Stimulated activated CD8-positive, alpha-beta memory T cell treated with anti-CD3 and anti-CD28 coated beads, Interleukin-15, amount 100 ng/mL, for 1 hour (primary cell): ENCODE measurements around the gene FAM193A.
"Not testable (repeated sequence)": the region's sequence is repeated elsewhere in the genome, so short reads cannot be mapped to it uniquely, and the experiment has no call there.

Source experiments
- DNase-seq: peaks from one replicate; pipeline ENCODE4 v3.0.0-alpha.2; 2020; ENCODE audit warnings: low read depth

Gene FAM193A

DNA sequence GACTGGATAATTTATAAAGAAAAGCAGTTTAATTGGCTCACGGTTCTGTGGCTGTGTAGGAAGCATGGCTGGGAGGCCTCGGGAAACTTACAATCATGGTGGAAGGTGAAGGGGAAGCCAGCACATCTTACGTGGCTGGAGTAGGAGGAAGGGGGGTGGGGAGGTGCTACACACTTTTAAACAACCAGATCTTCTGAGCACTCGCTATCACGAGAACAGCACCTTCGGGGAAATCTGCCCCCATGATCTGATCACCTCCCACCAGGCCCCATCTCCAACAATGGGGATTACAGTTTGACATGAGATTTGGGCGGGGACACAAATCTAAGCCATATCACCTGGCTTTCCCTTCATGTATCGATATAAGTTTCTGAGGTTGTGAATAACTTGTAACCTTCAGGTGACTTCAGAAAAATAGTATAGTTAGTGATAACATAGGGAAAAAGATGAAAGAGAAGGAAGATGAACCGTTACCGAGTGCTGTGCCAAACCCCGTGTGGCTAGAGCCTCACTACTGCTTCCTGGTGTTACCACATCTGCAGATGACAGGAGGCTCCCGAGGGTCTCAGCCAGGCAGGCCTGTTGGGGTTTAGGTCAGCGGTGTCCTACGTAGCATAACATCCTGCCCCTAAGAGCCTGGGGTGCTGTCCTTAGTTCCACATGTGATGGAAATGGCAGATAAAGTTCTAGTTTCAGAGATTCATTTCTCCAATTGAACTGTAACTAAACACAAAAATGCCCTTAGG, 116.1 kb downstream of the FAM193A start:
- no peak for DNase-seq

DNA sequence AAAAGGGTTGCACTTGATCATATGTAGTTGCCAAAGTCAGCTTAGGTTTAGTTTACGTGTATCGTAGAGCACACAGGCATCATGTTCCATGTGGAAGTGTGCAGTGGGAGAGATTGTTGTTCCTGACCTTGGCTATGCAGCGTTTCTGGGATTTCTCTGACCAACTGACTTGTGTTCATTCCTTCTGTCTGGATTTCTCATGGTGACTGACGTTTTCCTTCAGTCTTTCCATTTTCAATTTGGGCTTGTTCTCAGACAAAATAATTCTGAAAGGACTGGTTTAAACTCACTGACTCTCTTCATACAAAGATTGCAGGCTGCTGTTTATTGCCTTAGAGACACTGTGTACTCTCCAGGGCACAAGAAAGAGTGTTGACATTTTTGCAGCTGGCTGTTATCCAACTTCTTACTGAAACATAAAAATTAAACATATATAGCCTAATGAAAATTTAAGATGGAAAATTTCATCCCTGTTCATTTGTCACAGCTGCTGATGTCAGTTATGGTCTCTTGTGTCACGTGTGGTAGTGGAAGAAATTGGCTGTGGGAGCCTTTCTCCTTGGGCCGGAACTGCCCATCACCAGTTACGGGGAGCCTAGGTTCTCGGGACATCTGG, 124.3 kb downstream of the FAM193A start:
- DNase-seq, result no peak

DNA sequence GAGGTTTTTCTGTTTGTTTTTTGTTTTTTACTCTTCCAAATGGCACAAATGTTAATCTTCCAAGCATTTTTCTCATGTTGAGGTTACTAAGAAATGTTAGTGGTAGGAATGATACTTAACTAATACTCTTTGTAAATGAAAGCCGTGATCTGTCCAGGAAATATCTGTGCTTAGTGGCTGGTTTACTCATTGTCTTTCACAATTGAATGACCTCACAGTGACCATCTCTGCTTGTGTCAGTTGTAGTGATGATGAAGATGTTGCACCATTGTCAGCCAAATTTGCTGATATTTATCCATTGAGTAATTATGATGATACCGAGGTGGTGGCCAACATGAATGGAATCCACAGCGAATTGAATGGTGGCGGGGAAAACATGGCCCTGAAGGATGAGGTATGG, 126.2 kb downstream of the FAM193A start:
- no peak for DNase-seq

DNA sequence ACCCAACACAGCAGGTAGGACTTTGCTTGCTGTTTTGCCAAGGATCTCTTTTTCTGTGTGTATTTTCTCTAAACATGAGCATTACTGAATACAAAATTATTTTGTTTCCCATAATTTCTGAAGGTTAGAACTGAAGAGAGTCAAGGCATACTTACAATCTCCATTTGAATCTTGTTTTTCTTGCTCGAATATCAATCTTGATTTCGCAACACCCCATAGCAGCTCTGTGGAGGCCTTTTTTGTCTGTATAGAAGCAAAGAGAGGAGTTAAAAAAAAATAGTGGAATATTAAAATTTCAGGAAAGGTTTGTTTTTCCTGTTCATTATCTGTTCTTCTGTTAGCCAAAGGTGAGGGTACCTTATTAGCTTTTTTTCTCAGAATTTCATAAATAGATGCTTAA, 126.8 kb downstream of the FAM193A start:
- DNase-seq, result no peak

DNA sequence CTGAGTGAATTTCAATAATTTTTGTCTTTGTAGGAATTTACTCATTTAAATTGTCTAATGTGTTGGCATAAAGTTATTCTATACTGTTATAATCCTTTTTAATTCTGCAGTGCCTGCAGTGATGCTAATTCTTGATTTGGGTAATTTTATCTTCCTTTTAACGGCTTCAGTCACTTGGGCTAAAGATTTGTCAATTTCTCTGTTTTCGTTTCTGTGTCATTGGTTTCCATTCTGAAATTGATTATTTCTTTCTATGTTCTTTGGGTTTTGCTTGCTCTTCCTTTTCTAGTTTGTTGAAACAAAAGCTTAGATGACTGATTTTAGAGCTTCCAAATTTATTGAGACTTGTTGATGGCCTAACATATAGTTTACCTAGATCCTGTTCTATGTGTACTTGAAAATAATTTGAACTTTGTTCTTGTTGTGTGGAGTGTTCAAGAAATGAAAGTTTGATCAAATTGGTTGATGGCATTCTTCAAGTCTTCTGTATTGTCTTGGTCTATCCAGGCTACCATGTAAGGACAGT, 130.3 kb downstream of the FAM193A start:
- DNase-seq, result no peak

DNA sequence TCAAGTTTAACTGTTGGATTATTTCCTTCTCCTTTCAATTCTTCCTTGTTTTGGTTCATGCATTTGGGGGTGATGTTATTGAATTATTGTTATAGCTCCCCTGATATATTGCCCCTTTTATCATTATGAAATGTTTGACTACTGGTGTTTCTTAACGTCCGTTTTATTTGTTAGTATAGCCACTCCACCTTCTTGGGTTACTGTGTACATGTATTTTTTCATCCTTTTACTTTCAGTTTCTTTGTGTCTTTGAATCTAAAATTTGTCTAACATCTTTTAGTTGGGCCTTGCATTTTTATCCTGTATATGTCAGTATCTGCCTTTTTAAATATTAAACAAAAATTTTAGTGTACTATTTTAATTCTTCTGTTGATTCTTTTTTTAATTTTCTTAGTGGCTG, 131.0 kb downstream of the FAM193A start:
- DNase-seq, result no peak

DNA sequence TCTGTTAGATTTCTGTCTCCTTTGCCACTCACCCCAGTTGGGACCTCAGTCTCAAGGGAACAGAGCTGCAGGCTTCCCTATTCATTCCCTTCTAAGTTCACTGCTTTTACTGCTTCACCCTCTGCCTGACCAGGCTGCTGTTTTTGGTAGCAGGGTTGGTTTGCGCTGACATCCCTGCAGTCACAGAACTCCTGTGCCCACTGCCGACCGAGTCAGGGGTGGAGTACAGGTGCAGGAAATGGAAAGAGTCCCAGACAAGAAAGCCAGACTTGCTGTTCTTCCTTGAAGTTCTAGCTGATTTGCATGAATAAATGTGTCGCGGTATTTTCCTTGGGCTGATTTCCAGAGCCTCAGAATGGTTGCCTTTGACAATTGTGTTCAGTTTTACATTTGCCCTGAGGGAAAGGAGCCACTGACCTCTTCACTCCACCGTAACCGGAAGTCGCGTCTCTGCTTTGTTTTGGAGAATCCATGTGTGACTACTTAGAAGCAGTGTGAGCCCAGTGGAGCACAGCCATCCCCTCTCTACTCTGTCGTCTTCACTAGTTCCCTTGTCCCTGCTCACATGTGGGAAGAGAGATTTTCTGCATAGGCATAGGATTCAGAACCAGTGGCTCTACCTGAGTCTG, 134.9 kb downstream of the FAM193A start:
- DNase-seq, result no peak

DNA sequence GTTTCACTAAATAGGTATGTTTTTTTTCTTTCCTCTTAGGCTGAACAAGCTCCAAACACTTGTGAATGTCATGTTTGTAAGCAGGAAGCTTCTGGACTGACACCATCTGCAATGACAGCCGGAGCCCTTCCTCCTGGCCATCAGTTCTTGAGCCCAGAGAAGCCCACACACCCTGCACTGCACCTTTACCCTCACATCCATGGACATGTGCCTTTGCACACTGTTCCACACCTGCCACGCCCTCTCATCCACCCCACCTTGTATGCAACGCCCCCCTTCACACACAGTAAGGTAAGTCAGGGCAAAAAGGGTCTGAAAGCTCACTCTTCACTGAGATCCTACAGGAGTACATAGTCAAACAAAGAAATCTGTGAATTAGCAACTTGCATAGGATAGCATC, 135.6 kb downstream of the FAM193A start:
- no peak for DNase-seq

DNA sequence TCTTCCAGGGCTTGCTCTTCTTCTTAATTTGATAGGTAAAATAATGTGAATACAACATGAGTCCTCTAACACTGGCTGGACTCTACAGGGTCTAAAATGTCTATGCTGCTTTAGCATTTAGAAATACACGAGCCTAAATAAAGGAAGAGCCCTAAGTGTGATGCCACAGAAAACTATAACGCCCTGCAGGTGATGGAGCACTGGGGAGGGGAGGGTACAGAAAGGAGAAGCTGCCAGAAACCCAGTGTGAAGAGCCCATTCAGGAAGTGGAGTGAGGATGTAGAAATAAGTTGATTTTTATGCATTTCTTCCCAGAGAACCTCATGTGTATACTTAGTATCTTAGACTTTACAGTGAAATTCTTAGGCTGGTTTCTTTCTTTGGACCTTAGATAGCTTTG, 136.3 kb downstream of the FAM193A start:
- DNase-seq, result no peak

DNA sequence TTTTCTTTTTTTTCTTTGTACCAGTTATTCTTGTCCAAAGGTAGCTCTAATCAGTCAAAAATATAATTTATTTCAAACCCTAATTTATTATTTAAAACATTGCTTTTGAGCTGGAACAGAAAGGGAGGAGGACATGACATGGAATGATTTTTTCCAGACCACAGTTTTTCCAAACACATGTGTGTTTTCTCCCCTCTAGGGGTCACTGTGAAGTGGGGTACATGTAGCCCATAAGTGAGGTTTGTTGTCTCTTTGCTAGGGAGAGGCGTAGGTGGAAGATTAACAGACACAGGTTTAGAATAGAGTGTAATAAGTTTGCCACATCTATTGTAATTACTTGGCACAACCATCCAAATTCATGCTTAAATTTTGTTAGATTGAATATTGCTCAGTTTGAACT, 136.7 kb downstream of the FAM193A start:
- DNase-seq, result no peak

DNA sequence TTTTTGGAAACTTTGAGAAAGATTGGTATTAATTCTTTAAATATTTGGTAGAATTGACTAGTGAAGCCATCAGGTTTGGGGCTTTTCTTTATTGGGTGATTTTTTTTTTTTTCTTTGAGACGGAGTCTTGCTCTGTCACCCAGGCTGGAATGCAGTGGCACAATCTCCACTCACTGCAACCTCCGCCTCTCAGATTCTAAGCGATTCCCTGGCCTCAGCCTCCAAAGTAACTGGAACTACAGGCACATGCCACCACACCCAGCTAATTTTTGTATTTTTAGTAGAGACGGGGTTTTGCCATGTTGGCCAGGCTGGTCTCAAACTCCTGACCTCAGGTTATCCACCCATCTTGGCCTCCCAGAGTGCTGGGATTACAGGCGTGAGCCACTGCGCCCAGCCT, 143.3 kb downstream of the FAM193A start:
- not testable (repeated sequence) for DNase-seq

DNA sequence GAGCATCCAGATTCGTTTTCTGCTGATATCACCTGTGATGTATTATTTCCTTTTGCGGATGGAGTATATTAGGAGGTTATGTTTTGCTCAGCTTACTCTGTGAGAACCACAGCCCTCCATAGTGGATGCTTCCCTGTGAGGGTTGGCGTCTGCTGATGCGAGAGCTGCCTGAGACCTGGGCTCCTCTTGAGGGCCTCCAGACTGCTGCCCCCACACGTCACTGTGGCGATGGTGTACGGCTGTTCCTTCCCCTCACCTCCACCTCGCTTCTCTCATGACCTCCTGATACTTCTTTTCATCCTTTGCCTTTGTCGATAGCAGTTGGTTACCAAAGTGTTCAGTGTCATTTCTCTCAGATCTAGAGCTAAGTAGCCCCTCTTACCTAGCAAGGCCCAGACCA, 148.0 kb downstream of the FAM193A start:
- DNase-seq, result no peak

DNA sequence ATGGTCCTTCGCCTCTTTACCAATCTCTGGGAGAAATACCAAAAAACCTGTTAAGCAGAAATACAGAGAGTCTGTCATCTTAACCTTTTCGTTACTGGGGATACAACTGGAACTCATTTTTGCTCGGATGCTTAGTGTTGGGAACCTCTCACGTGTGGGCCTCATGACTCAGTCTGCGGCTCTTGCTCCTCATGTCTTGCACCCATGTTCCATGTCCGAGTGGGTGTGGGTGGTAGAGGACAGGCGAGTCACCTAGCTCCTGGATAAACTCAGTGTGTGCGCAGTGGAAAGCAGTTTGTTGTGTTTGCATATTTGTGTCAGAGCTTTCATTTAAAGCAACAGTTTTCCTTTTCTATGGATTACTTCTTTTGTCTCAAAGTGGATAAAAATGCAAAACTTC, 149.1 kb downstream of the FAM193A start:
- DNase-seq, result no peak

DNA sequence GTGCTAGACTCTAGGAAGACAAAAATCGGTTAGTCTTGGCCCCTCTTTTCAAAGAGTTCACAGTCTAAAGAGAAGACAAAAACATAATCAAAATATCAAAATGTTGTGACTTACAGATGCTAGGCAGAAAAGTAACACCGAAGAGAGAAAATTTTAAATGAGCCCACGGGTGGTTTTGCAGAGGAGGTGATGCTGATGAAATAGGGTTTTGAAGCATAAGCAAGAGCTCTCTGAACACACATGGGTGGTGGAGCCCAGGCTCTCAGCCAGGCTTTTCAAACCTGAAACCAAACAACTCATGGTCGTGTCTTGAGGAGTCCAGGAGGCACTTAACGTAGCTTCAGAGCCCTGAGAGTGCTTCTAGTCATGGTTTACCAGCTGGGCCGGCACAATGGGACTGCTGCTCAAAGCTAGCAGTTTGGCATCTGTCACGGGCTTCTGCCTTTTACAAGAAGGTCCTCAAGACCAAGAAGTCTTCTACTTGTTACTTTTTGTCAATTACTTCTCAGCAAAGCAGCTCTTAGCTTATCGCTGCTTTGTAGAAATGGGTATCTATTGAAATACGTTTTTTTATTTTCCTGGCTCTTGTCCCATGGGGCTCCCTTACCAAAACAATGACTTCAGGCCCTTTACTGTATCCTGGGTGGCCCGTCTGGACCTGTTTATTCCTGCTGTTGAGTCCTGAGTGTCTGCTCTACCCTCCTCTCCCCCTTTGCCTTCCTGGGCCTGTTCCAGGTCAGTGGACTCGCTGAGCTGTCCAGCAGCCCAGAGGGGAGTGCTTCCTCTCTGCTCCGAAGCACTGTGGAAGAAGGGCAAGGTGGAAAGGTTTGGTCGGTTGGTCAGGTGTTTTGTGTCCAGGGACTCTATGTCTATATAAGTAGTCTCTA, 150.2 kb downstream of the FAM193A start:
- no peak for DNase-seq

DNA sequence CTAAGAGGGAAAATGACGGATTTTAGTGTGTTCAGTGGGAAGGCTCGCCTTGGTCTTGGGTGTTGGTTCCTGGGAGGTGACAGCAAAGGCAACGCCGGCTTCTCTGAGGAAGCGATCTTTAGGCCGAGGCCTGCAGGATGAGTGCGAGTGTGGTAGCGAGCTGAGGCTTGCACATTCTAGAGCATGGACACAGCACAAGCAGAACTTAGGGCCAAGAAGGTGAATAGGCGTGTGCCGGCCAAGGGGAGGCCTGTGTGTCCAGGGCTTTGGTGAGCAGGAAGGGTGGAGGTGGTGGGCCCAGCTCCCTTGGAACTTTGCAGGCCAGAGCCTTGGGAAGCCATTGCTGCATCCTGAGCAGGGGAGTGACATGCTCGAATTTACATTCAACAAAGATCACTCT, 151.8 kb downstream of the FAM193A start:
- DNase-seq, result no peak

DNA sequence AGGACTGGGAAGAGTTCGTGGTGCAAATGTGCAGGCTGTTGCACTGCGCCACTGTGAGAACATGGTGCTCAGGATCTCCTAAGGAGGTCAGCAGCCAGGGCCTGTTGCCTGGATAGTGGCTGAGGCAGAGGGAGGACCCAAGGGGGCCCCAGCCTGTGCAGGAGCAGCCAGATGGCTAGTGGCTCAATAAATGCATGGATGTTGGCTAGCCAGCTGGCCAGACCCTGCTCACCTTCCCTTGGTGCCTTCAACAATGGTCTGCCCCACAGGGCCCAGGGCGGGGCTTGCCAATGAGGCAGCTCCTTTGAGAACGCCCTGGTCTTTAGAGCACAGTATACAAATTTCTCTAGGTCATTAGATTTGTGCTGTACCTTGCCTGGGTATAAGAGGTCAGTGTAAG, 152.2 kb downstream of the FAM193A start:
- DNase-seq, result no peak

DNA sequence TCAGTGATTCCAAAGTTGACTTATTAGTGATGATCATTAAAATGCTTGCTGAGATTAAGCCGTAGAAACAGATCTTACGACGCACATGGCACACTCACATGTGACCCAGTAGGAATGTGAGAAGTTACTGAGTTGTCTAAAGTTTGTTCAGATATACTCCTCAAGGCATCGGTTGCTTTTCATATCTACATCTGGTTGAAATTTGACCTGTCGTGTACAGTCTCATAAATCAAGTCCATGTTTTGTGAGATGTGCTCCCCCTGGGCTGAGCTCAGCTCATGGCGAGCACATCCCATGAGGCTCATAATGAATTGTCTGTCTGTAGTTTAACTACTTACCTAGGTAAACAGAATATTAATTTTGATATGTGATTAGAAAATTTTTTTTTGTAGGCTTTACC, 152.7 kb downstream of the FAM193A start:
- no peak for DNase-seq

DNA sequence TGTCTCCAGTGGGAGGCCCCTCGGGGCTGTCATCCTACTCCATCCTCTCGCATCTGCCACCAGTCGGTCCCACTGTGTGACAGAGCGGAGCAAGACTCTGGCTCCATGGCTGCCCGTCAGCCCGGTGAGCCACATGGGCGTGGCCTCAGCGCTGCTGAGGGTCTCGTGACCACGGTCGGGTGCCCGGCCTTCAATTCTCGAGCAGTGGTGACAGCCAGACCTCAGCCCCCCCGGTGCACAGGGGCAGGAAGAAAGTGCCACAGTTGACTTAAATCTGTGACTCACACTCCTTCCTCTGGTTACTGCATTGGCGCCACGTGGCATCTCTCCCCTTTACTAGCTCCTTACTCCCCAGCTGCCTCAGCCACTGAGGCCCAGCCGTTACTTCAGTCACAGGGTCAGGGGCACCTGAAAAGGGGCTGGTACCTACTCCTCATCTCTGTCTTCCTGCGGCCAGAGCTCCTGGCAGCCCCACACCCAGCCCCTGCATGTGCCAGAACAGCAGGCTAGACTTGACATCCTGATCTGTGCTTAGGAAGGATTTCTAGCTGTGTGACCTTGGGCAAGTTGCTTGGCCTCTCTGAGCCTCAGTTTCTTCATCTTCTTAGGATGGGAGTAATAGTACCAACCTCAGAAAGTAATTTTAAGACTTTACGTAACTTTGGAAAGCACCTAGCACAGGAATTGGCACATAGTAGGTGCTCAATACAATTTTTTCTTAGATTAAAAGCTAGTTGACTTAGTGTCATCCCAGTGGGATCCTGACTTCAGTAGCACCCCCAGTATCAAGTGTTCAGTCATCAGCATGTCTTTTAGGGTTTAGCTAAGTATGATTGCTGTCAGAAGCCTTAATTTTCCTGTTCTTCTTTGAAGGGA, 153.6 kb downstream of the FAM193A start:
- DNase-seq, result peak; percentile 2

DNA sequence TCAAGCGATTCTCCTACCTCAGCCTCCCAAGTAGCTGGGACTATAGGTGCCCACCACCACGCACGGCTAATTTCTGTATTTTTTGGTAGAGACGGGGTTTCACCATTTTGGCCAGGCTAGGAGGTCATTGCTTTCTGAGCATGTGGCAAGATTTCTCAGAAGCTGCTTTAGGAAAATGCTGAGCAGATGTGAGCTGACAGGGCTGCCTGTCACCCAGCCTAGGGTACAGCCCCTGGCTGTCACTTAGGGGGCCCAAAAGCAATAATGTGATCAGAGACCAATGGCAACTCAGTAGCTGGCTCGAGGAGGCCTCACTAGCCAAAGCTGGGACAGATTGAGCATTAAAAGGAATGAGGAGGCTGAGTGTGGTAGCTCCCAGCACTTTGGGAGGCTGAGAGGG, 154.9 kb downstream of the FAM193A start:
- no peak for DNase-seq

DNA sequence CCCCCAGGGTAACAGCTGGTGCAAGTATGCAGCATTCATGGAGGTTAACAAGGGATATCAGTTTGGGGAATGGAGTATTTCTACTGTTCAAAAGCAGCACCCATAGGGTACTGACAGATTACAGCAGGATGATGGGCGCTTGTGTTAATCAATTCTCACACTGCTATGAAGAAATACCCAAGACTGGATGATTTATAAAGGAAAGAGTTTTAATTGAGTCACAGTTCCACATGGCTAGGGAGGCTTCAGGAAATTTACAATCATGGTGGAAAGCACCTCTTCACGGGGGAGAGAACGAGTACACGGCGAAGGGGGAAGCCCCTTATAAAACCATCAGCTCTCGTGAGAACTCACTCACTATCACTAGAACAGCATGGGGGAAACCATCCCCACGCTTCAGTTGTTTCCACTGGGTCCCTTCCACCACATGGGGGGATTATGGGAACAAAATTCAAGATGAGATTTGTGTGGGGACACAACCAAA, 155.5 kb downstream of the FAM193A start:
- DNase-seq, result no peak

DNA sequence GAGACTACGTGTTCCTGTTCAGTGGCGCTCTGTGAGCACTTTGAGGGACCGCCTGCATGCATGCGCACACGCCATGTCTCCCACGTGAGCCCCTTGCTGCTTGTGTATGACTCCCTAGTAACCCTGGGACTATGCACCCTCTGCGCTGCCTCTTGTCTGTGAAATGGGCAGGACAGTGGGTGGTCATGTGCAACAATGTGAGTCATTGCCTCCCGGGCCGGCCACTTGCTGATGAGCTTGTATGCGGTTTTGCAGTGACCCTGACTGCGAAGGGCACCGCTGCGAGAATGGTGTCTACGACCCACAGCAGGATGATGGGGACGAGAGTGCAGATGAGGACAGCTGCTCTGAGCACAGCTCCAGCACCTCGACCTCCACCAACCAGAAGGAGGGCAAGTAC, 158.2 kb downstream of the FAM193A start:
- DNase-seq, result no peak
